NCI-H748 (cell line): ENCODE measurements around the gene TM9SF4.
A peak's percentile ranks its signal among the peaks of the same experiment; 100 is the strongest.
"Not testable (repeated sequence)": the region's sequence is repeated elsewhere in the genome, so short reads cannot be mapped to it uniquely, and the experiment has no call there.

Source experiments
- DNase-seq: peaks from one replicate; lab custom pipeline; 2025; ENCODE audit not compliant: unreplicated experiment; lab: John Stamatoyannopoulos, UW

TM9SF4 gene

GRCh38 chr20:32188376-32189122 lies 79.0 kb downstream of the TM9SF4 start:
- no peak for DNase-seq

- DNase-seq, result no peak
These were observed 79.6 kb downstream of the TM9SF4 start for GRCh38 chr20:32189123-32189410.

GRCh38 chr20:32189691-32190615 lies 80.4 kb downstream of the TM9SF4 start:
- DNase-seq, result peak; percentile 71

GRCh38 chr20:32190616-32191415 lies 81.3 kb downstream of the TM9SF4 start:
- DNase-seq, result peak; percentile 71

- no peak for DNase-seq
These were observed 81.9 kb downstream of the TM9SF4 start for GRCh38 chr20:32191422-32191821.

- DNase-seq, result no peak
These were observed 82.4 kb downstream of the TM9SF4 start for GRCh38 chr20:32191873-32192272.

- no peak for DNase-seq
These were observed 83.2 kb downstream of the TM9SF4 start for GRCh38 chr20:32192698-32193097.

- not testable (repeated sequence) for DNase-seq
These were observed 83.8 kb downstream of the TM9SF4 start for GRCh38 chr20:32193336-32193735.

- DNase-seq, result no peak
These were observed 84.5 kb downstream of the TM9SF4 start for GRCh38 chr20:32193996-32194395.

- no peak for DNase-seq
These were observed 86.1 kb downstream of the TM9SF4 start for GRCh38 chr20:32195581-32195980.

- not testable (repeated sequence) for DNase-seq
These were observed 87.1 kb downstream of the TM9SF4 start for GRCh38 chr20:32196613-32197012.

- not testable (repeated sequence) for DNase-seq
These were observed 87.6 kb downstream of the TM9SF4 start for GRCh38 chr20:32197136-32197535.

- DNase-seq, result no peak
These were observed 89.5 kb downstream of the TM9SF4 start for GRCh38 chr20:32199006-32199405.

- no peak for DNase-seq
These were observed 91.9 kb downstream of the TM9SF4 start for GRCh38 chr20:32201296-32201976.

GRCh38 chr20:32201977-32202363 lies 92.5 kb downstream of the TM9SF4 start:
- no peak for DNase-seq

GRCh38 chr20:32203356-32204204 lies 94.1 kb downstream of the TM9SF4 start:
- DNase-seq, result no peak

GRCh38 chr20:32204205-32205109 lies 94.9 kb downstream of the TM9SF4 start:
- no peak for DNase-seq

- DNase-seq, result no peak
These were observed 95.8 kb downstream of the TM9SF4 start for GRCh38 chr20:32205110-32205842.
